HEK293 (cell line): Measurements from ENCODE around the gene OR2M5.

Experiments used
- ZNF138 ChIP-seq: fragments of 450-650 bp; formaldehyde crosslinking; IDR thresholded peaks from 2 replicates; pipeline ENCODE4 v1.5.1; 2016; ENCODE audit warnings: missing biosample characterization, missing genetic modification characterization, borderline replicate concordance
- TF ChIP-seq, protein P1 (sequence below): fragments of 450-650 bp; formaldehyde crosslinking; IDR thresholded peaks from 2 replicates; pipeline ENCODE4 v1.5.1; 2016; ENCODE audit warnings: missing biosample characterization, missing genetic modification characterization

GRCh38 chr1:248158758-248159157 lies 13.8 kb downstream of the OR2M5 start:
- no peak for TF ChIP-seq ZNF138 (tag by site-specific recombination)
- TF ChIP-seq, protein P1, sequence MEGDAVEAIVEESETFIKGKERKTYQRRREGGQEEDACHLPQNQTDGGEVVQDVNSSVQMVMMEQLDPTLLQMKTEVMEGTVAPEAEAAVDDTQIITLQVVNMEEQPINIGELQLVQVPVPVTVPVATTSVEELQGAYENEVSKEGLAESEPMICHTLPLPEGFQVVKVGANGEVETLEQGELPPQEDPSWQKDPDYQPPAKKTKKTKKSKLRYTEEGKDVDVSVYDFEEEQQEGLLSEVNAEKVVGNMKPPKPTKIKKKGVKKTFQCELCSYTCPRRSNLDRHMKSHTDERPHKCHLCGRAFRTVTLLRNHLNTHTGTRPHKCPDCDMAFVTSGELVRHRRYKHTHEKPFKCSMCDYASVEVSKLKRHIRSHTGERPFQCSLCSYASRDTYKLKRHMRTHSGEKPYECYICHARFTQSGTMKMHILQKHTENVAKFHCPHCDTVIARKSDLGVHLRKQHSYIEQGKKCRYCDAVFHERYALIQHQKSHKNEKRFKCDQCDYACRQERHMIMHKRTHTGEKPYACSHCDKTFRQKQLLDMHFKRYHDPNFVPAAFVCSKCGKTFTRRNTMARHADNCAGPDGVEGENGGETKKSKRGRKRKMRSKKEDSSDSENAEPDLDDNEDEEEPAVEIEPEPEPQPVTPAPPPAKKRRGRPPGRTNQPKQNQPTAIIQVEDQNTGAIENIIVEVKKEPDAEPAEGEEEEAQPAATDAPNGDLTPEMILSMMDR (tag by site-specific recombination), result no peak
